ENCODE results near the gene AMOT.

DNA sequence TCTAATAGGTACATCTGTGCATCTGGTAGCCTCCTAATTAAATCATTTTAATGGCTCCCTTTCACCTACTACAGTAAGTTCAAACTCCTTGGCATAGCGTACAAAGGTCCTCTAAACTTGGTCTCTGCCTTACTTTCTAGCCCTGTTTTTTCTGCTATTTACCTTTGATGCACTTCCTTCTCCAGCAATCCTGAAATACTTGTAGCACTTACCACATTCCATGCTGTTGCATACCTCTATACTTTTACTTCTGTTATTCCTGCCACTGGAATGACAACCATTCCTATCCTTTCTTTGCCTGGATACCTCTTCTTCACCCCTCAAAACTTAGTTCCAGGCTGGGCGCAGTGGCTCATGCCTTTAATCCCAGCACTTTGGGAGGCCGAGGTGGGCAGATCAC is 104.3 kb downstream of the AMOT start:
- TF ChIP-seq, protein P1, sequence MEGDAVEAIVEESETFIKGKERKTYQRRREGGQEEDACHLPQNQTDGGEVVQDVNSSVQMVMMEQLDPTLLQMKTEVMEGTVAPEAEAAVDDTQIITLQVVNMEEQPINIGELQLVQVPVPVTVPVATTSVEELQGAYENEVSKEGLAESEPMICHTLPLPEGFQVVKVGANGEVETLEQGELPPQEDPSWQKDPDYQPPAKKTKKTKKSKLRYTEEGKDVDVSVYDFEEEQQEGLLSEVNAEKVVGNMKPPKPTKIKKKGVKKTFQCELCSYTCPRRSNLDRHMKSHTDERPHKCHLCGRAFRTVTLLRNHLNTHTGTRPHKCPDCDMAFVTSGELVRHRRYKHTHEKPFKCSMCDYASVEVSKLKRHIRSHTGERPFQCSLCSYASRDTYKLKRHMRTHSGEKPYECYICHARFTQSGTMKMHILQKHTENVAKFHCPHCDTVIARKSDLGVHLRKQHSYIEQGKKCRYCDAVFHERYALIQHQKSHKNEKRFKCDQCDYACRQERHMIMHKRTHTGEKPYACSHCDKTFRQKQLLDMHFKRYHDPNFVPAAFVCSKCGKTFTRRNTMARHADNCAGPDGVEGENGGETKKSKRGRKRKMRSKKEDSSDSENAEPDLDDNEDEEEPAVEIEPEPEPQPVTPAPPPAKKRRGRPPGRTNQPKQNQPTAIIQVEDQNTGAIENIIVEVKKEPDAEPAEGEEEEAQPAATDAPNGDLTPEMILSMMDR (IDR thresholded peaks at IDR 0.05) = no peak
- no peak for TF ChIP-seq POLR2AphosphoS5 (IDR thresholded peaks at IDR 0.05; ENCODE audit: low read depth, low read length)
- TF ChIP-seq, protein P2, sequence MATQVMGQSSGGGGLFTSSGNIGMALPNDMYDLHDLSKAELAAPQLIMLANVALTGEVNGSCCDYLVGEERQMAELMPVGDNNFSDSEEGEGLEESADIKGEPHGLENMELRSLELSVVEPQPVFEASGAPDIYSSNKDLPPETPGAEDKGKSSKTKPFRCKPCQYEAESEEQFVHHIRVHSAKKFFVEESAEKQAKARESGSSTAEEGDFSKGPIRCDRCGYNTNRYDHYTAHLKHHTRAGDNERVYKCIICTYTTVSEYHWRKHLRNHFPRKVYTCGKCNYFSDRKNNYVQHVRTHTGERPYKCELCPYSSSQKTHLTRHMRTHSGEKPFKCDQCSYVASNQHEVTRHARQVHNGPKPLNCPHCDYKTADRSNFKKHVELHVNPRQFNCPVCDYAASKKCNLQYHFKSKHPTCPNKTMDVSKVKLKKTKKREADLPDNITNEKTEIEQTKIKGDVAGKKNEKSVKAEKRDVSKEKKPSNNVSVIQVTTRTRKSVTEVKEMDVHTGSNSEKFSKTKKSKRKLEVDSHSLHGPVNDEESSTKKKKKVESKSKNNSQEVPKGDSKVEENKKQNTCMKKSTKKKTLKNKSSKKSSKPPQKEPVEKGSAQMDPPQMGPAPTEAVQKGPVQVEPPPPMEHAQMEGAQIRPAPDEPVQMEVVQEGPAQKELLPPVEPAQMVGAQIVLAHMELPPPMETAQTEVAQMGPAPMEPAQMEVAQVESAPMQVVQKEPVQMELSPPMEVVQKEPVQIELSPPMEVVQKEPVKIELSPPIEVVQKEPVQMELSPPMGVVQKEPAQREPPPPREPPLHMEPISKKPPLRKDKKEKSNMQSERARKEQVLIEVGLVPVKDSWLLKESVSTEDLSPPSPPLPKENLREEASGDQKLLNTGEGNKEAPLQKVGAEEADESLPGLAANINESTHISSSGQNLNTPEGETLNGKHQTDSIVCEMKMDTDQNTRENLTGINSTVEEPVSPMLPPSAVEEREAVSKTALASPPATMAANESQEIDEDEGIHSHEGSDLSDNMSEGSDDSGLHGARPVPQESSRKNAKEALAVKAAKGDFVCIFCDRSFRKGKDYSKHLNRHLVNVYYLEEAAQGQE (IDR thresholded peaks at IDR 0.05; ENCODE audit: low read depth, low read length) = no peak
- TF ChIP-seq FOXJ3 (CRISPR knock-in tag; IDR thresholded peaks at IDR 0.05) = no peak
- TF ChIP-seq, protein P3, sequence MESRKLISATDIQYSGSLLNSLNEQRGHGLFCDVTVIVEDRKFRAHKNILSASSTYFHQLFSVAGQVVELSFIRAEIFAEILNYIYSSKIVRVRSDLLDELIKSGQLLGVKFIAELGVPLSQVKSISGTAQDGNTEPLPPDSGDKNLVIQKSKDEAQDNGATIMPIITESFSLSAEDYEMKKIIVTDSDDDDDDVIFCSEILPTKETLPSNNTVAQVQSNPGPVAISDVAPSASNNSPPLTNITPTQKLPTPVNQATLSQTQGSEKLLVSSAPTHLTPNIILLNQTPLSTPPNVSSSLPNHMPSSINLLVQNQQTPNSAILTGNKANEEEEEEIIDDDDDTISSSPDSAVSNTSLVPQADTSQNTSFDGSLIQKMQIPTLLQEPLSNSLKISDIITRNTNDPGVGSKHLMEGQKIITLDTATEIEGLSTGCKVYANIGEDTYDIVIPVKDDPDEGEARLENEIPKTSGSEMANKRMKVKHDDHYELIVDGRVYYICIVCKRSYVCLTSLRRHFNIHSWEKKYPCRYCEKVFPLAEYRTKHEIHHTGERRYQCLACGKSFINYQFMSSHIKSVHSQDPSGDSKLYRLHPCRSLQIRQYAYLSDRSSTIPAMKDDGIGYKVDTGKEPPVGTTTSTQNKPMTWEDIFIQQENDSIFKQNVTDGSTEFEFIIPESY (IDR thresholded peaks at IDR 0.05; ENCODE audit: borderline replicate concordance, low read depth) = no peak
- no peak for TF ChIP-seq JUND (IDR thresholded peaks at IDR 0.05)
- TF ChIP-seq CHD2 (IDR thresholded peaks at IDR 0.05; ENCODE audit: low read length, partially characterized antibody) = no peak
